GM12878 (cell line): Measurements from ENCODE around the gene MATN1. TPM values are rescaled to one million over a fixed set of nuclear protein-coding genes. Genes with fewer than 3 reads are reported as not detected.

ENCODE experiments used
- ATAC-seq: fragments of 200-7000 bp; cut with Tn5 transposase; 3 replicates; pipeline ENCODE4 v1.9.1; 2020; ENCODE audit warnings: mild to moderate bottlenecking, moderate library complexity
- BruUV-seq: library from RNA; stranded (reverse); fragments of 400-500 nt; replicated peaks from 2 replicates; lab custom pipeline; 2021; lab: Mats Ljungman, UMichigan
- CTCF ChIA-PET: fragments of 300-600 bp; sonication (Branson Sonifier 250); formaldehyde crosslinking; extraction: SDS; loops from one replicate; lab custom pipeline; 2021; ENCODE audit warnings: inconsistent platforms; lab: Yijun Ruan, JAX
- POLR2A ChIA-PET: fragments of 350-600 bp; formaldehyde crosslinking; extraction: SDS; loops from one replicate; lab custom pipeline; 2021; ENCODE audit warnings: inconsistent platforms; lab: Charles Lee
- RAD21 ChIA-PET: fragments of 300-600 bp; sonication (Branson Sonifier 250); formaldehyde crosslinking; loops from one replicate; lab custom pipeline; 2023; ENCODE audit warnings: antibody characterized with exemption; ENCODE audit not compliant: unreplicated experiment; lab: Charles Lee
- SMC1A ChIA-PET: fragments of 300-600 bp; sonication (Branson Sonifier 250); formaldehyde crosslinking; loops from one replicate; lab custom pipeline; 2023; ENCODE audit not compliant: unreplicated experiment, uncharacterized antibody; lab: Charles Lee
- DNase-seq: peaks from one replicate; pipeline ENCODE4 v3.0.0-alpha.2; 2011; ENCODE audit warnings: low read depth, low spot score
- FAIRE-seq: peaks from 3 replicates; lab custom pipeline; 2011; peaks lifted over from hg19 to GRCh38; lab: Jason Lieb, UNC
- H2AFZ ChIP-seq: 2 replicates; pipeline ENCODE4 v1.6.0; 2011; ENCODE audit warnings: low read depth, low read length, control low read depth; ENCODE audit not compliant: control insufficient read depth
- H3K27ac ChIP-seq: 2 replicates; pipeline ENCODE4 v1.5.1; 2011; ENCODE audit warnings: control low read depth; ENCODE audit not compliant: control insufficient read depth, insufficient read depth
- H3K27me3 ChIP-seq, 2 experiments: replicated peaks in 1 of 2; 2 replicates each; pipeline versions ENCODE4 v1.6.0 to v1.6.1; 2011; ENCODE audit warnings: low read length in 1 of 2; ENCODE audit not compliant: control insufficient read depth in 2 of 2, insufficient read depth in 2 of 2
- H3K36me3 ChIP-seq, 2 experiments: 2 replicates each; pipeline ENCODE4 v1.5.1; 2011; ENCODE audit warnings: low read length in 1 of 2; ENCODE audit not compliant: control insufficient read depth in 2 of 2, insufficient read depth in 2 of 2
- H3K4me1 ChIP-seq: 2 replicates; pipeline ENCODE4 v1.6.1; 2011; ENCODE audit warnings: mild to moderate bottlenecking, low read length, moderate library complexity, mixed read lengths; ENCODE audit not compliant: control insufficient read depth, insufficient read depth
- H3K4me2 ChIP-seq: 2 replicates; pipeline ENCODE4 v1.6.0; 2011; ENCODE audit warnings: control low read depth; ENCODE audit not compliant: control insufficient read depth, insufficient read depth
- H3K4me3 ChIP-seq: fragments of 200-600 bp; sonication (generic); 2 replicates; pipeline ENCODE4 v1.5.1; 2016
- H3K79me2 ChIP-seq: 2 replicates; pipeline ENCODE4 v1.6.0; 2011; ENCODE audit warnings: low read length; ENCODE audit not compliant: control insufficient read depth, insufficient read depth
- H3K9ac ChIP-seq: 2 replicates; pipeline ENCODE4 v1.8.0; 2011; ENCODE audit warnings: low read length, control low read depth, mixed read lengths; ENCODE audit not compliant: control insufficient read depth, insufficient read depth
- H3K9me3 ChIP-seq: replicated peaks from 3 replicates; pipeline ENCODE4 v1.5.1; 2011; ENCODE audit warnings: mild to moderate bottlenecking, low read length; ENCODE audit not compliant: control insufficient read depth, insufficient read depth
- H4K20me1 ChIP-seq: 2 replicates; pipeline ENCODE4 v1.6.0; 2011; ENCODE audit not compliant: control insufficient read depth, insufficient read depth
- BCLAF1 ChIP-seq: fragments of 450-650 bp; IDR thresholded peaks from 2 replicates; pipeline ENCODE4 v1.6.1; 2017; ENCODE audit warnings: antibody characterized with exemption, mild to moderate bottlenecking, moderate library complexity
- CEBPZ ChIP-seq: fragments of 150-350 bp; IDR thresholded peaks from 2 replicates; pipeline ENCODE4 v1.6.1; 2016; ENCODE audit warnings: low read depth, low read length
- CREM ChIP-seq: IDR thresholded peaks from 2 replicates; pipeline ENCODE4 v1.6.1; 2014; ENCODE audit warnings: antibody characterized with exemption, low read depth
- CTCF ChIP-seq, 3 experiments: IDR thresholded peaks in 2 of 3; conservative IDR thresholded peaks in 1 of 3; 2 replicates each; pipeline ENCODE4 v1.5.1; 2011; ENCODE audit warnings: low read depth in 3 of 3, low read length in 3 of 3, mild to moderate bottlenecking in 3 of 3, control low read depth in 2 of 3, moderate library complexity in 2 of 3, inconsistent platforms in 1 of 3, mixed read lengths in 1 of 3; ENCODE audit not compliant: control insufficient read depth in 2 of 3, insufficient read depth in 1 of 3; ENCODE audit errors: extremely low read depth in 1 of 3
- MTA3 ChIP-seq: IDR thresholded peaks from 2 replicates; pipeline ENCODE4 v1.6.1; 2012; ENCODE audit warnings: low read length, inconsistent platforms, borderline replicate concordance
- MYC ChIP-seq: IDR thresholded peaks from 2 replicates; pipeline ENCODE4 v1.6.1; 2011; ENCODE audit warnings: mild to moderate bottlenecking, low read length, moderate library complexity, inconsistent platforms; ENCODE audit not compliant: insufficient read depth, insufficient replicate concordance, insufficient read length, severe bottlenecking
- NFIC ChIP-seq: IDR thresholded peaks from 2 replicates; pipeline ENCODE4 v1.6.1; 2012; ENCODE audit warnings: low read depth, mild to moderate bottlenecking, inconsistent platforms, low read length, moderate library complexity
- SMAD5 ChIP-seq: IDR thresholded peaks from 2 replicates; pipeline ENCODE4 v1.6.1; 2016; ENCODE audit warnings: antibody characterized with exemption, low read depth
- TAF1 ChIP-seq: IDR thresholded peaks from 2 replicates; pipeline ENCODE4 v1.6.1; 2011; ENCODE audit warnings: mild to moderate bottlenecking, low read depth, low read length, borderline replicate concordance
- WGBS: methylation state at CpG from one replicate; pipeline ENCODE4 v1.1.6; 2016; ENCODE audit warnings: low lambda C conversion rate; ENCODE audit not compliant: insufficient replicate concordance, insufficient coverage; ENCODE audit errors: missing lambda C conversion rate; 5-methylcytosine and 5-hydroxymethylcytosine counted together
- in situ Hi-C: fragments of 300-500 bp; cut with MboI; formaldehyde crosslinking; loops from 9 replicates; pipeline ENCODE4 v1.14.3; 2018; ENCODE audit warnings: mixed read lengths
- intact Hi-C: fragments of 100-400 bp; cut with micrococcal nuclease; formaldehyde crosslinking; loops from one replicate; pipeline ENCODE4 v1.14.2; 2022; ENCODE audit not compliant: unreplicated experiment
- polyA plus RNA-seq, 11 experiments: library from polyadenylated mRNA; depleted of rRNA in 4 of 11; unstranded in 6 of 11; stranded (reverse) in 5 of 11; fragments of >200 nt; fragmentation: Nextera tagmentation in 4 of 11; fragmentation: Illumina TruSeq in 1 of 11; extraction: Ambion mirVana in 4 of 11; extraction: Trizol in 1 of 11; gene quantifications; 1 replicate in 1 of 11; 2 replicates in 10 of 11; pipeline versions ENCODE4 v1.2.1 to v1.2.3, GENCODE V29; 2011 to 2016; ENCODE audit warnings: inconsistent platforms in 2 of 11, missing spikeins in 2 of 11, low read depth in 1 of 11
- total RNA-seq, 4 experiments: library from RNA; depleted of rRNA in 3 of 4; stranded (reverse); fragments of >200 nt in 3 of 4; fragmentation: Illumina TruSeq in 1 of 4; extraction: Trizol in 1 of 4; gene quantifications; 2 replicates each; pipeline versions ENCODE4 v1.2.1 to v1.2.3, GENCODE V29; 2013 to 2021

The MATN1 gene
- total and polyA plus RNA-seq, 10 of the 15 experiments (the other 5 are each of a cell fraction or from before 2014, with no cell fraction given), result 0.04 to 0.50 (median 0.10) TPM; not detected in 1

- ChIA-PET RAD21 (no interaction called here), CTCF (no interaction called here), POLR2A (no interaction called here), SMC1A (no interaction called here)
- in situ Hi-C loops (no loop called here), intact Hi-C loops (no loop called here)
- TF ChIP-seq MYC (no peak), CTCF (IDR thresholded peaks at IDR 0.05 in 2 of 3, conservative IDR thresholded peaks at IDR 0.05 in 1 of 3; ENCODE audit: control insufficient read depth in 2 of 3, extremely low read depth in 1 of 3, insufficient read depth in 1 of 3, low read depth in 3 of 3, low read length in 3 of 3) (no peak), SMAD5 (no peak), BCLAF1 (no peak), CEBPZ (no peak), CREM (no peak), TAF1 (no peak), MTA3 (no peak), NFIC (no peak)
- Histone ChIP-seq H4K20me1 (no peaks in the 10 kb centered on the region), H3K9me3 (no peaks in the 10 kb centered on the region; the same call in 2 of the 3 replicates), H3K79me2 (no peaks in the 10 kb centered on the region), H3K36me3 (no peaks in the 10 kb centered on the region), H2AFZ (no peak overlapping the region), H3K27me3 (no peaks in the 10 kb centered on the region; a peak in 1 of 4 replicates), H3K4me1 (no peaks in the 10 kb centered on the region), H3K27ac (no peak overlapping the region), H3K4me3 (no peak overlapping the region), H3K9ac (no peak overlapping the region), H3K4me2 (no peak overlapping the region)
- no TSS peak for BruUV-seq
- no peak for DNase-seq
- no peak for ATAC-seq
- FAIRE-seq, result no peak
- 33% methylated on average over 3 of the region's 3 CpGs for WGBS
Observed at GRCh38 chr1:30673395-30673794, 50.0 kb downstream of the MATN1 start.
